HepG2 (cell line): ENCODE results near the gene OR5T3. TPM values are rescaled to one million over a fixed set of nuclear protein-coding genes. Genes with fewer than 3 reads are reported as not detected.

Source experiments
- ATAC-seq: fragments of 200-7000 bp; cut with Tn5 transposase; 3 replicates; pipeline ENCODE4 v1.9.1; 2020; ENCODE audit warnings: mild to moderate bottlenecking, moderate library complexity
- BruUV-seq: library from RNA; stranded (reverse); fragments of 400-500 nt; replicated peaks from 2 replicates; lab custom pipeline; 2021; lab: Mats Ljungman, UMichigan
- CTCF ChIA-PET: fragments of 300-600 bp; formaldehyde crosslinking; extraction: SDS; loops from one replicate; lab custom pipeline; 2021; ENCODE audit warnings: low total read pairs, inconsistent platforms, low intra/inter-chr PET ratio; lab: Yijun Ruan, JAX
- POLR2A ChIA-PET: fragments of 350-600 bp; sonication (Branson Sonifier 250); formaldehyde crosslinking; loops from one replicate; lab custom pipeline; 2020; ENCODE audit warnings: antibody characterized with exemption, inconsistent platforms; lab: Yijun Ruan, JAX
- DNase-seq: peaks from one replicate; pipeline ENCODE4 v3.0.0-alpha.2; 2015; ENCODE audit warnings: low spot score
- FAIRE-seq: peaks from 3 replicates; lab custom pipeline; 2011; peaks lifted over from hg19 to GRCh38; lab: Jason Lieb, UNC
- H2AFZ ChIP-seq: one replicate; pipeline ENCODE4 v1.6.1; 2011; ENCODE audit warnings: low read length, inconsistent platforms
- H3K27ac ChIP-seq: fragments of 300-600 bp; 3 replicates; pipeline ENCODE4 v1.8.0; 2011; ENCODE audit warnings: mixed run types, mild to moderate bottlenecking, mixed read lengths, low read length, inconsistent platforms; ENCODE audit not compliant: insufficient read depth; ENCODE audit errors: extremely low read length
- H3K27me3 ChIP-seq, 2 experiments: fragments of 200-600 bp in 1 of 2; 2 replicates in 1 of 2; 3 replicates in 1 of 2; pipeline versions ENCODE4 v1.6.0 to v1.8.0; 2011; ENCODE audit warnings: low read length in 2 of 2, mild to moderate bottlenecking in 2 of 2, moderate library complexity in 2 of 2, inconsistent platforms in 1 of 2; ENCODE audit not compliant: insufficient read depth in 2 of 2, control insufficient read depth in 1 of 2
- H3K36me3 ChIP-seq, 2 experiments: fragments of 200-600 bp in 1 of 2; replicated peaks in 1 of 2; 2 replicates in 1 of 2; 3 replicates in 1 of 2; pipeline versions ENCODE4 v1.5.1 to v1.8.0; 2011; ENCODE audit warnings: low read length in 2 of 2, inconsistent platforms in 1 of 2; ENCODE audit not compliant: insufficient read depth in 2 of 2, control insufficient read depth in 1 of 2
- H3K4me1 ChIP-seq: 2 replicates; pipeline ENCODE4 v1.5.1; 2012; ENCODE audit warnings: low read length, inconsistent platforms; ENCODE audit not compliant: insufficient read depth
- H3K4me2 ChIP-seq: 2 replicates; pipeline ENCODE4 v1.6.0; 2011; ENCODE audit warnings: low read depth, low read length, inconsistent platforms
- H3K4me3 ChIP-seq, 3 experiments: fragments of 200-600 bp in 1 of 3; sonication (generic), shearing (Covaris generic) in 1 of 3; replicated peaks in 1 of 3; 2 replicates each; pipeline ENCODE4 v1.5.1; 2011 to 2016; ENCODE audit warnings: low read length in 3 of 3, inconsistent platforms in 2 of 3, low read depth in 2 of 3, mild to moderate bottlenecking in 2 of 3, control low read depth in 1 of 3, mixed read lengths in 1 of 3; ENCODE audit not compliant: insufficient read depth in 1 of 3
- H3K79me2 ChIP-seq: one replicate; pipeline ENCODE4 v1.6.1; 2011; ENCODE audit warnings: low read length, inconsistent platforms; ENCODE audit not compliant: insufficient read depth
- H3K9ac ChIP-seq: 2 replicates; pipeline ENCODE4 v1.6.0; 2011; ENCODE audit warnings: mild to moderate bottlenecking, low read depth, low read length, inconsistent platforms; ENCODE audit not compliant: insufficient read depth
- H3K9me3 ChIP-seq: 2 replicates; pipeline ENCODE4 v1.5.1; 2012; ENCODE audit warnings: mild to moderate bottlenecking, low read length
- H4K20me1 ChIP-seq: 2 replicates; pipeline ENCODE4 v1.6.0; 2011; ENCODE audit warnings: inconsistent platforms, mild to moderate bottlenecking, low read length, moderate library complexity; ENCODE audit not compliant: insufficient read depth
- BRCA1 ChIP-seq: sonication (generic); formaldehyde crosslinking; IDR thresholded peaks from 2 replicates; pipeline ENCODE4 v1.4.0; 2020; ENCODE audit warnings: missing genetic modification reagents
- FLYWCH1 ChIP-seq: sonication (generic); formaldehyde crosslinking; IDR thresholded peaks from 2 replicates; pipeline ENCODE4 v1.8.1; 2023; ENCODE audit warnings: mild to moderate bottlenecking, missing genetic modification reagents
- HHEX ChIP-seq: IDR thresholded peaks from 2 replicates; pipeline ENCODE4 v1.6.1; 2016; ENCODE audit warnings: control low read depth
- HINFP ChIP-seq: sonication (generic); formaldehyde crosslinking; IDR thresholded peaks from 2 replicates; pipeline ENCODE4 v1.4.0; 2020; ENCODE audit warnings: low read depth, mild to moderate bottlenecking, missing genetic modification reagents
- HNF1B ChIP-seq: sonication (generic); formaldehyde crosslinking; IDR thresholded peaks from 2 replicates; pipeline ENCODE4 v1.5.1; 2020; ENCODE audit warnings: mild to moderate bottlenecking, moderate library complexity, missing genetic modification reagents
- IKZF4 ChIP-seq: sonication (generic); formaldehyde crosslinking; IDR thresholded peaks from 2 replicates; pipeline ENCODE4 v1.5.1; 2020; ENCODE audit warnings: borderline replicate concordance, mild to moderate bottlenecking, low read depth, missing genetic modification reagents; ENCODE audit errors: not compliant biosample characterization
- KDM2A ChIP-seq: sonication (generic); formaldehyde crosslinking; IDR thresholded peaks from 2 replicates; pipeline ENCODE4 v1.4.0; 2020; ENCODE audit warnings: low read depth, missing genetic modification reagents, borderline replicate concordance
- MTA3 ChIP-seq: sonication (generic); formaldehyde crosslinking; IDR thresholded peaks from 2 replicates; pipeline ENCODE4 v1.4.0; 2020; ENCODE audit warnings: missing genetic modification reagents
- NFRKB ChIP-seq: fragments of 450-650 bp; IDR thresholded peaks from 2 replicates; pipeline ENCODE4 v1.6.1; 2017
- RFX5 ChIP-seq: IDR thresholded peaks from 2 replicates; pipeline ENCODE4 v1.6.1; 2011; ENCODE audit warnings: low read depth, low read length, improper control_type of control experiment
- SAFB2 ChIP-seq: sonication (generic); formaldehyde crosslinking; IDR thresholded peaks from 2 replicates; pipeline ENCODE4 v1.5.1; 2020; ENCODE audit warnings: missing genetic modification reagents, low read depth, mild to moderate bottlenecking, borderline replicate concordance
- SMC3 ChIP-seq: IDR thresholded peaks from 2 replicates; pipeline ENCODE4 v1.6.1; 2011; ENCODE audit warnings: low read length, improper control_type of control experiment
- TFE3 ChIP-seq: IDR thresholded peaks from 2 replicates; pipeline ENCODE4 v1.6.1; 2016
- ZNF709 ChIP-seq: sonication (generic); formaldehyde crosslinking; IDR thresholded peaks from 2 replicates; pipeline ENCODE4 v1.5.0; 2020; ENCODE audit warnings: mild to moderate bottlenecking, missing genetic modification reagents
- in situ Hi-C: cut with HindIII; loops from 2 replicates; pipeline ENCODE4 v1.10.0; 2017; ENCODE audit warnings: low pct_unique_long_range_greater_than_20kb; ENCODE audit not compliant: extremely low pct_ligation_motif_present
- intact Hi-C: fragments of 100-400 bp; cut with micrococcal nuclease; formaldehyde crosslinking; loops from one replicate; pipeline ENCODE4 v1.10.0; 2022; ENCODE audit not compliant: unreplicated experiment
- polyA plus RNA-seq, 8 experiments: library from polyadenylated mRNA; depleted of rRNA in 3 of 8; stranded (reverse) in 7 of 8; unstranded in 1 of 8; fragments of >200 nt; fragmentation: Illumina TruSeq in 4 of 8; extraction: Trizol in 4 of 8; gene quantifications; 2 replicates each; pipeline versions ENCODE4 v1.2.1 to v1.2.3, GENCODE V29; 2011 to 2016; ENCODE audit warnings: low read depth in 4 of 8, missing spikeins in 1 of 8, mixed read lengths in 1 of 8; ENCODE audit not compliant: insufficient read depth in 1 of 8
- total RNA-seq, 5 experiments: library from RNA; depleted of rRNA; stranded (reverse); fragments of >200 nt; fragmentation: Illumina TruSeq; extraction: Trizol; gene quantifications; 2 replicates each; pipeline ENCODE4 v1.2.3, GENCODE V29; 2016; ENCODE audit warnings: low read depth in 1 of 5
- TF ChIP-seq, protein P1 (sequence below): IDR thresholded peaks from 2 replicates; pipeline ENCODE4 v1.6.1; 2016; ENCODE audit warnings: low read depth
- TF ChIP-seq, protein P2 (sequence below): sonication (generic); formaldehyde crosslinking; IDR thresholded peaks from 2 replicates; pipeline ENCODE4 v1.4.0; 2020; ENCODE audit warnings: missing genetic modification reagents, borderline replicate concordance

Gene OR5T3
- total and polyA plus RNA-seq, 2 of the 13 experiments (the other 11 are each of a cell fraction or from before 2014, with no cell fraction given) = not detected

- H3K36me3 ChIP-seq = no peaks in the 10 kb centered on the region
- H3K4me2 ChIP-seq = no peak within 1 kb of the TSS
- ATAC-seq = no peak
- no peaks in the 10 kb centered on the region for H3K79me2 ChIP-seq
- ChIA-PET POLR2A (no interaction called here), CTCF (no interaction called here)
- H3K4me1 ChIP-seq = no peaks in the 10 kb centered on the region
- BruUV-seq = no TSS peak
- in situ Hi-C loops (no loop called here), intact Hi-C loops (no loop called here)
- no peak within 1 kb of the TSS for H2AFZ ChIP-seq
- peaks cover 53% of the 10 kb centered on the region for H3K9me3 ChIP-seq
- no peak within 1 kb of the TSS for H3K27ac ChIP-seq
- no peak for FAIRE-seq
- no peak within 1 kb of the TSS for H3K4me3 ChIP-seq
- DNase-seq = no peak
- TF ChIP-seq, protein P1, sequence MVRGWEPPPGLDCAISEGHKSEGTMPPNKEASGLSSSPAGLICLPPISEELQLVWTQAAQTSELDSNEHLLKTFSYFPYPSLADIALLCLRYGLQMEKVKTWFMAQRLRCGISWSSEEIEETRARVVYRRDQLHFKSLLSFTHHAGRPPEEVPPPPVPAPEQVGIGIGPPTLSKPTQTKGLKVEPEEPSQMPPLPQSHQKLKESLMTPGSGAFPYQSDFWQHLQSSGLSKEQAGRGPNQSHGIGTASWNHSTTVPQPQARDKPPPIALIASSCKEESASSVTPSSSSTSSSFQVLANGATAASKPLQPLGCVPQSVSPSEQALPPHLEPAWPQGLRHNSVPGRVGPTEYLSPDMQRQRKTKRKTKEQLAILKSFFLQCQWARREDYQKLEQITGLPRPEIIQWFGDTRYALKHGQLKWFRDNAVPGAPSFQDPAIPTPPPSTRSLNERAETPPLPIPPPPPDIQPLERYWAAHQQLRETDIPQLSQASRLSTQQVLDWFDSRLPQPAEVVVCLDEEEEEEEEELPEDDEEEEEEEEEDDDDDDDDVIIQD (CRISPR knock-in tag) = no peak
- TF ChIP-seq BRCA1 (CRISPR knock-in tag) (no peak), MTA3 (CRISPR knock-in tag) (no peak), HHEX (CRISPR knock-in tag) (no peak), SMC3 (no peak), SAFB2 (CRISPR knock-in tag) (no peak), NFRKB (no peak), IKZF4 (CRISPR knock-in tag) (no peak), ZNF709 (CRISPR knock-in tag) (no peak), RFX5 (no peak), HINFP (CRISPR knock-in tag) (no peak), FLYWCH1 (CRISPR knock-in tag) (no peak), HNF1B (CRISPR knock-in tag) (no peak), TFE3 (CRISPR knock-in tag) (no peak), KDM2A (no peak)
- TF ChIP-seq, protein P2, sequence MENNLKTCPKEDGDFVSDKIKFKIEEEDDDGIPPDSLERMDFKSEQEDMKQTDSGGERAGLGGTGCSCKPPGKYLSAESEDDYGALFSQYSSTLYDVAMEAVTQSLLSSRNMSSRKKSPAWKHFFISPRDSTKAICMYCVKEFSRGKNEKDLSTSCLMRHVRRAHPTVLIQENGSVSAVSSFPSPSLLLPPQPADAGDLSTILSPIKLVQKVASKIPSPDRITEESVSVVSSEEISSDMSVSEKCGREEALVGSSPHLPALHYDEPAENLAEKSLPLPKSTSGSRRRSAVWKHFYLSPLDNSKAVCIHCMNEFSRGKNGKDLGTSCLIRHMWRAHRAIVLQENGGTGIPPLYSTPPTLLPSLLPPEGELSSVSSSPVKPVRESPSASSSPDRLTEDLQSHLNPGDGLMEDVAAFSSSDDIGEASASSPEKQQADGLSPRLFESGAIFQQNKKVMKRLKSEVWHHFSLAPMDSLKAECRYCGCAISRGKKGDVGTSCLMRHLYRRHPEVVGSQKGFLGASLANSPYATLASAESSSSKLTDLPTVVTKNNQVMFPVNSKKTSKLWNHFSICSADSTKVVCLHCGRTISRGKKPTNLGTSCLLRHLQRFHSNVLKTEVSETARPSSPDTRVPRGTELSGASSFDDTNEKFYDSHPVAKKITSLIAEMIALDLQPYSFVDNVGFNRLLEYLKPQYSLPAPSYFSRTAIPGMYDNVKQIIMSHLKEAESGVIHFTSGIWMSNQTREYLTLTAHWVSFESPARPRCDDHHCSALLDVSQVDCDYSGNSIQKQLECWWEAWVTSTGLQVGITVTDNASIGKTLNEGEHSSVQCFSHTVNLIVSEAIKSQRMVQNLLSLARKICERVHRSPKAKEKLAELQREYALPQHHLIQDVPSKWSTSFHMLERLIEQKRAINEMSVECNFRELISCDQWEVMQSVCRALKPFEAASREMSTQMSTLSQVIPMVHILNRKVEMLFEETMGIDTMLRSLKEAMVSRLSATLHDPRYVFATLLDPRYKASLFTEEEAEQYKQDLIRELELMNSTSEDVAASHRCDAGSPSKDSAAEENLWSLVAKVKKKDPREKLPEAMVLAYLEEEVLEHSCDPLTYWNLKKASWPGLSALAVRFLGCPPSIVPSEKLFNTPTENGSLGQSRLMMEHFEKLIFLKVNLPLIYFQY (CRISPR knock-in tag) = no peak
- no peaks in the 10 kb centered on the region for H4K20me1 ChIP-seq
- no peak within 1 kb of the TSS for H3K9ac ChIP-seq
- H3K27me3 ChIP-seq = no peaks in the 10 kb centered on the region
These were observed 21.8 kb downstream of the OR5T3 start, which contains the start of gene OR5T1 for GRCh38 chr11:56273854-56274253. TSS of gene OR5T1 (plus strand) at chr11:56274154. CDS start at chr11:56275639, 1,485 bp downstream.
